ENCODE results near the gene PLK2.

GRCh38 chr5:58458743-58459145 lies 1.1 kb downstream of the PLK2 start:
- TF ChIP-seq CTCF (IDR thresholded peaks at IDR 0.05) (no peak), EP300 (IDR thresholded peaks at IDR 0.05) (no peak)
